Dermis microvascular lymphatic vessel endothelial cell (primary cell): ENCODE measurements around the gene ABCD1. TPM values are rescaled to one million over a fixed set of nuclear protein-coding genes. Genes with fewer than 3 reads are reported as not detected.
"Not testable (repeated sequence)": the region's sequence is repeated elsewhere in the genome, so short reads cannot be mapped to it uniquely, and the experiment has no call there.

ENCODE experiments used
- DNase-seq, 2 donors: peaks; one replicate each; pipeline versions ENCODE4 v3.0.0 to v3.0.0-alpha.2; 2010; ENCODE audit warnings: low read depth in 2 of 2
- total RNA-seq: library from RNA; depleted of rRNA; stranded (reverse); fragments of >200 nt; gene quantifications from 2 replicates; pipeline ENCODE4 v1.2.1, GENCODE V29; 2014

Gene ABCD1
- total RNA-seq, 1 donor from 2014 or later, result 6.2 TPM

- DNase-seq, result not testable (repeated sequence)
These were observed 30.4 kb upstream of the ABCD1 start for GRCh38 chrX:153694256-153694655.

- DNase-seq, result no peak
These were observed 29.9 kb upstream of the ABCD1 start for GRCh38 chrX:153694687-153695270.

GRCh38 chrX:153696100-153696499 is 28.6 kb upstream of the ABCD1 start:
- no peak for DNase-seq

GRCh38 chrX:153696538-153696937 is 28.1 kb upstream of the ABCD1 start:
- not testable (repeated sequence) for DNase-seq

- not testable (repeated sequence) for DNase-seq
These were observed 27.5 kb upstream of the ABCD1 start for GRCh38 chrX:153696986-153697722.

GRCh38 chrX:153697924-153698865 is 26.5 kb upstream of the ABCD1 start:
- DNase-seq, result no peak

- DNase-seq, result not testable (repeated sequence)
These were observed 25.4 kb upstream of the ABCD1 start for GRCh38 chrX:153699210-153699783.

- peak in 1 of 2 donors; percentile 12 for DNase-seq
These were observed 24.8 kb upstream of the ABCD1 start for GRCh38 chrX:153699784-153700371.

- DNase-seq, result no peak
These were observed 24.2 kb upstream of the ABCD1 start for GRCh38 chrX:153700376-153700945.

- DNase-seq, result no peak
These were observed 23.7 kb upstream of the ABCD1 start for GRCh38 chrX:153700967-153701366.

GRCh38 chrX:153701706-153702105 is 22.9 kb upstream of the ABCD1 start:
- no peak for DNase-seq

- no peak for DNase-seq
These were observed 22.2 kb upstream of the ABCD1 start for GRCh38 chrX:153702336-153703035.

- DNase-seq, result peak in 1 of 2 donors; percentile 50
These were observed 21.7 kb upstream of the ABCD1 start for GRCh38 chrX:153703036-153703370.

GRCh38 chrX:153704021-153704526 is 20.6 kb upstream of the ABCD1 start:
- DNase-seq, result no peak

GRCh38 chrX:153704631-153705402 is 19.8 kb upstream of the ABCD1 start:
- DNase-seq, result not testable (repeated sequence)

GRCh38 chrX:153705403-153706060 is 19.1 kb upstream of the ABCD1 start:
- peak in 1 of 2 donors; percentile 42 for DNase-seq

- DNase-seq, result no peak
These were observed 17.9 kb upstream of the ABCD1 start for GRCh38 chrX:153706799-153707198.

GRCh38 chrX:153707406-153707805 is 17.2 kb upstream of the ABCD1 start:
- no peak for DNase-seq

GRCh38 chrX:153708415-153708814 is 16.2 kb upstream of the ABCD1 start:
- peak in 1 of 2 donors; percentile 79 for DNase-seq
